HUES64 (cell line): ENCODE results near the gene CTSA.

Experiments used
- H3K27ac ChIP-seq: 2 replicates; pipeline ENCODE4 v1.7.0; 2013; ENCODE audit warnings: low read depth, low read length, inconsistent platforms
- H3K27me3 ChIP-seq: 2 replicates; pipeline ENCODE4 v1.6.1; 2013; ENCODE audit warnings: mild to moderate bottlenecking, low read length; ENCODE audit not compliant: insufficient read depth
- H3K36me3 ChIP-seq: 2 replicates; pipeline ENCODE4 v1.6.1; 2013; ENCODE audit warnings: mild to moderate bottlenecking, low read length; ENCODE audit not compliant: insufficient read depth
- H3K4me1 ChIP-seq: 2 replicates; pipeline ENCODE4 v1.6.1; 2013; ENCODE audit warnings: mild to moderate bottlenecking, low read length, moderate library complexity; ENCODE audit not compliant: insufficient read depth
- H3K4me3 ChIP-seq: 2 replicates; pipeline ENCODE4 v1.5.1; 2013; ENCODE audit warnings: mild to moderate bottlenecking, low read length, moderate library complexity
- H3K9ac ChIP-seq: 2 replicates; pipeline ENCODE4 v1.6.1; 2013; ENCODE audit warnings: mild to moderate bottlenecking, low read depth, low read length
- H3K9me3 ChIP-seq: 2 replicates; pipeline ENCODE4 v1.6.1; 2013; ENCODE audit warnings: low read depth, low read length; ENCODE audit not compliant: insufficient read depth
- WGBS: fragments of 150-250, 120-280 bp; methylation state at CpG from one replicate; pipeline ENCODE4 v1.1.7; 2013; ENCODE audit warnings: missing lambda C conversion rate; 5-methylcytosine and 5-hydroxymethylcytosine counted together

Gene CTSA

GRCh38 chr20:45935416-45936046 is 44.4 kb downstream of the CTSA start:
- Histone ChIP-seq H3K27me3 (no peaks in the 10 kb centered on the region), H3K27ac (peak overlapping the region; percentile 65)
- 27% methylated on average over 21 of the region's 21 CpGs for WGBS

GRCh38 chr20:45937765-45938164 is 46.6 kb downstream of the CTSA start:
- 72% methylated on average over 2 of the region's 2 CpGs for WGBS
- Histone ChIP-seq H3K27me3 (no peaks in the 10 kb centered on the region), H3K4me3 (no peak overlapping the region), H3K9ac (peak overlapping the region; percentile 0; the same call in 1 of the 2 replicates), H3K36me3 (peaks cover 46% of the 10 kb centered on the region), H3K27ac (peak overlapping the region; percentile 74; the same call in 1 of the 2 replicates), H3K9me3 (no peaks in the 10 kb centered on the region), H3K4me1 (peaks cover 24% of the 10 kb centered on the region)

More at GRCh38 chr20:45935416-45936046, 44.4 kb downstream of the CTSA start:
- Histone ChIP-seq H3K4me1 (peaks cover 24% of the 10 kb centered on the region), H3K4me3 (peak overlapping the region; percentile 100), H3K36me3 (peaks cover 30% of the 10 kb centered on the region), H3K9ac (peak overlapping the region; percentile 90), H3K9me3 (no peaks in the 10 kb centered on the region)

- H3K4me1 ChIP-seq = peaks cover 19% of the 10 kb centered on the region
- H3K4me3 ChIP-seq = no peak overlapping the region
- 82% methylated on average over 13 of the region's 13 CpGs for WGBS
- no peaks in the 10 kb centered on the region for H3K27me3 ChIP-seq
- no peaks in the 10 kb centered on the region for H3K9me3 ChIP-seq
- H3K36me3 ChIP-seq = peaks cover 57% of the 10 kb centered on the region
- H3K27ac ChIP-seq = peak overlapping the region; percentile 74
- no peak overlapping the region for H3K9ac ChIP-seq
Measured at GRCh38 chr20:45938727-45939438, 47.7 kb downstream of the CTSA start.

- WGBS = 88% methylated on average over 3 of the region's 3 CpGs
- Histone ChIP-seq H3K4me1 (peaks cover 19% of the 10 kb centered on the region), H3K27ac (no peak overlapping the region), H3K36me3 (peaks cover 69% of the 10 kb centered on the region), H3K9me3 (no peaks in the 10 kb centered on the region), H3K4me3 (no peak overlapping the region), H3K9ac (no peak overlapping the region), H3K27me3 (no peaks in the 10 kb centered on the region)
Measured at GRCh38 chr20:45940053-45940452, 48.9 kb downstream of the CTSA start.

- H3K9ac ChIP-seq = no peak overlapping the region
- H3K9me3 ChIP-seq = no peaks in the 10 kb centered on the region
- H3K27me3 ChIP-seq = no peaks in the 10 kb centered on the region
- peaks cover 19% of the 10 kb centered on the region for H3K4me1 ChIP-seq
- no peak overlapping the region for H3K27ac ChIP-seq
- peaks cover 73% of the 10 kb centered on the region for H3K36me3 ChIP-seq
- H3K4me3 ChIP-seq = no peak overlapping the region
- WGBS = 95% methylated on average over 13 of the region's 13 CpGs
Measured at GRCh38 chr20:45940469-45940868, 49.3 kb downstream of the CTSA start.

- peaks cover 90% of the 10 kb centered on the region for H3K36me3 ChIP-seq
- H3K9ac ChIP-seq = no peak overlapping the region
- no peak overlapping the region for H3K4me3 ChIP-seq
- no peaks in the 10 kb centered on the region for H3K27me3 ChIP-seq
- peaks cover 1% of the 10 kb centered on the region; the same call in 1 of the 2 replicates for H3K4me1 ChIP-seq
- no peak overlapping the region for H3K27ac ChIP-seq
- H3K9me3 ChIP-seq = no peaks in the 10 kb centered on the region
- 93% methylated on average over 6 of the region's 6 CpGs for WGBS
Measured at GRCh38 chr20:45943613-45944012, 52.5 kb downstream of the CTSA start.

- no peaks in the 10 kb centered on the region for H3K4me1 ChIP-seq
- 95% methylated on average over 15 of the region's 15 CpGs for WGBS
- no peak overlapping the region for H3K27ac ChIP-seq
- no peaks in the 10 kb centered on the region for H3K9me3 ChIP-seq
- no peak overlapping the region for H3K9ac ChIP-seq
- H3K36me3 ChIP-seq = peaks cover 92% of the 10 kb centered on the region
- H3K4me3 ChIP-seq = no peak overlapping the region
- H3K27me3 ChIP-seq = no peaks in the 10 kb centered on the region
Measured at GRCh38 chr20:45944151-45944964, 53.2 kb downstream of the CTSA start.

- 96% methylated on average over 18 of the region's 19 CpGs for WGBS
- Histone ChIP-seq H3K9me3 (no peaks in the 10 kb centered on the region), H3K9ac (no peak overlapping the region), H3K4me3 (no peak overlapping the region), H3K36me3 (peaks cover 92% of the 10 kb centered on the region), H3K27ac (no peak overlapping the region), H3K27me3 (no peaks in the 10 kb centered on the region), H3K4me1 (no peaks in the 10 kb centered on the region)
Measured at GRCh38 chr20:45944965-45945677, 54.0 kb downstream of the CTSA start.

GRCh38 chr20:45945678-45946148 is 54.6 kb downstream of the CTSA start:
- Histone ChIP-seq H3K27me3 (no peaks in the 10 kb centered on the region), H3K9me3 (no peaks in the 10 kb centered on the region), H3K4me1 (no peaks in the 10 kb centered on the region), H3K36me3 (peaks cover 92% of the 10 kb centered on the region), H3K27ac (no peak overlapping the region), H3K4me3 (no peak overlapping the region), H3K9ac (no peak overlapping the region)
- WGBS = 94% methylated on average over 13 of the region's 13 CpGs

GRCh38 chr20:45946149-45946970 is 55.2 kb downstream of the CTSA start:
- Histone ChIP-seq H3K4me1 (no peaks in the 10 kb centered on the region), H3K4me3 (no peak overlapping the region), H3K9ac (no peak overlapping the region), H3K36me3 (peaks cover 89% of the 10 kb centered on the region), H3K27ac (no peak overlapping the region), H3K9me3 (no peaks in the 10 kb centered on the region), H3K27me3 (no peaks in the 10 kb centered on the region)
- WGBS = 95% methylated on average over 20 of the region's 20 CpGs
